GM13976 (cell line): ENCODE data around the gene COQ2.
"Not testable (repeated sequence)": the region's sequence is repeated elsewhere in the genome, so short reads cannot be mapped to it uniquely, and the experiment has no call there.

ENCODE experiments used
- DNase-seq: peaks from one replicate; pipeline ENCODE4 v3.0.0; 2012; ENCODE audit warnings: low spot score
- CTCF ChIP-seq: IDR thresholded peaks from 2 replicates; pipeline ENCODE4 v1.5.1; 2012; ENCODE audit warnings: borderline replicate concordance, mild to moderate bottlenecking; ENCODE audit not compliant: insufficient read depth; ENCODE audit errors: extremely low read depth, missing control alignments, control extremely low read depth
- in situ Hi-C: fragments of 300-500 bp; cut with MboI; formaldehyde crosslinking; loops from one replicate; pipeline ENCODE4 v1.12.0; 2022; ENCODE audit warnings: low sequenced_read_pairs, mixed read lengths, inconsistent platforms; ENCODE audit not compliant: unreplicated experiment

Gene COQ2

DNA sequence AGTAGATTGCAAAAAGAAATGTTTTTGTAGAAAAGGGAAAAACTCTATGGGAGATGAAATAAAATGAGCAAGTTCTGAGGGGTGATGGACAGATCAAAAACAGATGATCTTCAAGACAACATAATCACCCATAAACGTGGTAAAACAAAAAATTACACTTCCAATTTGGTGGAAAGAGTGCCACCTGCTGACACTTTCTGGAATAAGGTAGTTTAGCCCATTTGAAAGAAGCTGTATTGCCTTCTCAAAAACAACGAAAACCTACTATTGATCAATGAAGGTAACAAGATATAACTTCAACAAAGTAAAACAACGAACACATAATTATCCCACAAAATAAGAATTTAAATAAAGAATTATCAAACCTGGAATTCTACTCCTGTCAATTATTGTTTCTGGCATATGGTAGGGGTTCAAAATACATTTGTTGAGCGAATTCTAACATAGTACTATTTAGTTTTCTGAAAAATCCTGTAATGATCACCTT, 2.5 kb downstream of the COQ2 start:
- in situ Hi-C loops, result no loop called here
- TF ChIP-seq CTCF, result peak; percentile 71
- peak; percentile 52 for DNase-seq

- no peak for DNase-seq
Measured at GRCh38 chr4:83281307-83281706, 3.3 kb downstream of the COQ2 start.

DNA sequence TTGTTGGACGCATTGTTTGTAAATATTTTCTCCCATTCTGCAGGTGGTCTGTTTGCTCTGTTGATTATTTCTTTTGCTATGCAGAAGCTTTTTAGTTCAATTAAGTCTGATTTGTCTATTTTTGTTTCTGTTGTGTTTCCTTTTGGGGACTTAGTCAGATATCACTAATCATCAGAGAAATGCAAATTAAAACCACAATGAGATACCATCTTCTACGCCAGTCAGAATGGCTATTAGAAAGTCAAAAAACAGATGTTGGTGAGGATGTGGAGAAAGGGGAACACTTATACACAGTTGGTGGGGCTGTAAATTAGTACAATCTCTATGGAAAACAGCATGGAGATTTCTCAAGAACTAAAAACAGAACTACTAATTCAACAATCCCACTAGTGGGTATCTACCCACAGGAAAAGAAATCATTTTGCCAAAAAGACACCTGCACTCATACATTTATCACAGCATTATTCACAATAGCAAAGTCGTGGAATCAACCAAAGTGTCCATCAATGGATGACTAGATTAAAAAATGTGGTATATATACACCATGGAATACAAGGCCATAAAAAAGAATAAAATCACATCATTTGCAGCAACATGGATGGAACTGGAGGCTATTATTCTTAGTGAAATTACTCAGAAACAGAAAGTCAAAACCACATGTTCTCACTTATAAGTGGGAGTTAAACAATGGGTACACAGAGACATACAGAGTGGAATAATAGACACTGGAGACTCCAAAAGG, 8.1 kb downstream of the COQ2 start:
- in situ Hi-C loops, result no loop called here
- DNase-seq, result no peak
- TF ChIP-seq CTCF, result no peak

More at GRCh38 chr4:83281307-83281706, 3.3 kb downstream of the COQ2 start:
- TF ChIP-seq CTCF, result no peak
- in situ Hi-C loops, result no loop called here

DNA sequence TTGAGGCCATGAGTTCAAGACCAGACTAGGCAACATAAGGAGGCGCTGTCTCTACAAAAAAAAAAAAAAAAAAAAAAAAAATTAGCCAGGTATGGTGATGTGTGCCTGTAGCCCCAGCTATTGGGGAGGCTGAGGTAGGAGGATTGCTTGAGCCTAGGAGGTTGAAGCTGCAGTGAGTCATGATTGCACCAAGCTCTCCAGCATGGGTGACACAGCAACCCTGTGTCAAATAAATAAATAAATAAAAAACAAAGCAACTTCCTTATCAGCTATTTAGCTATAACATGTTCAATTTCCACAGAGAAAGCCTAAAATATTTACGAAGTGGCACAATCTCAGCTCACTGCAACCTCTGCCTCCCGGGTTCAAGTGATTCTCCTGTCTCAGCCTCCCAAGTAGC, 10.7 kb downstream of the COQ2 start:
- not testable (repeated sequence) for DNase-seq
- in situ Hi-C loops, result loop anchor here (25.0 kb wide), 1 partner anchor 387 kb away; the partner anchor contains the start of gene SEC31A

DNA sequence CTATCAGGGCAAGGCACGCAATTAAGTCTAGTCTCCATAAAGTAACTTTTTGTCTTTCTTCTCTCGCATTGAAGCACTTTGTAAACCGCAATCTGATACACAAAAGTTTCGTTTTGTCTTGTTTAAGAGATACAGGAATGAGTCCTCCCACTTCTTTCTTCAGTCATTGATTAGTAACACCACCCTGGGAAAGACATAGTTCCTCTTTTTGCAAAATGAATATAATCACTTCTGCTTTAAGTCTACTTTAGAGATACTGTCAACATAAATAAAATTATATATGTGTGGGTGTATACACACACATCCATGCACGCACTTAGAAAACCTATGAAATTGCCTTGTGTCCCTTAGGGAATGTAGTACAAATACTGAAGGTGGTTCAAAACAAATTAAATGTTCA, 11.7 kb downstream of the COQ2 start:
- in situ Hi-C loops, result loop anchor here (25.0 kb wide), 1 partner anchor 386 kb away; the partner anchor contains the start of gene SEC31A
- peak; percentile 56 for DNase-seq
- no peak for TF ChIP-seq CTCF

- DNase-seq, result no peak
- in situ Hi-C loops, result loop anchor here (10.0 to 25.0 kb wide), 2 partner anchors 194 to 382 kb away; partner anchors contain the start of gene SEC31A
- no peak for TF ChIP-seq CTCF
Measured at GRCh38 chr4:83269256-83269655, 15.3 kb downstream of the COQ2 start.

DNA sequence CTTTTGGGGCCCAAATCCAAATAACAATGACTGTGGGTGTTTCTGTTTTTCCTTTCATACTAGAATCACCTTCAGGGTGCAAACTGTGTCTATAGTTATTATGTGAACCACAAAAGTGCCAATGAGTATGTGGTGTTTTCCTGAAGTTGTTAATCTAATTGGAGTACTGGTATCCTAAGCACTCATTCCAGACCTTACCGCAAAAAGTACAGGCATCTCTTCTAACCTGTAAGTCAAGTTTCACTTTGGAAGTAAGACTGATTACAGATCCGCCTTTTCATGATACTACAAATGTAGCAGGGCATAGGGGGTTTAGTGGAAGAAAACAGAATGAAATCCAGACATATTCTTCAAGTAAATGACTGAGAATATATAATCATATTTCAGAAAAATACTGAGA, 16.1 kb downstream of the COQ2 start:
- no peak for TF ChIP-seq CTCF
- in situ Hi-C loops, result loop anchor here (10.0 to 25.0 kb wide), 2 partner anchors 194 to 381 kb away; partner anchors contain the start of gene SEC31A
- no peak for DNase-seq
